Adrenal gland (tissue), 5 donors: ENCODE measurements around the gene GPI.

Experiments
- POLR2A ChIP-seq, 2 donors: fragments of 450-650 bp; IDR thresholded peaks; one replicate each; pipeline ENCODE4 v1.6.1; 2017; ENCODE audit warnings: antibody characterized with exemption in 2 of 2, mild to moderate bottlenecking in 2 of 2, moderate library complexity in 1 of 2
- TF ChIP-seq, protein P1 (sequence below), 6 experiments: fragments of 450-650 bp in 4 of 6; fragments of 200-600 bp in 2 of 6; sonication (generic) in 1 of 6; IDR thresholded peaks; 1 replicate in 5 of 6; 2 replicates in 1 of 6; pipeline versions ENCODE4 v1.5.1 to v1.8.0; 2016 to 2021; ENCODE audit warnings: antibody characterized with exemption in 6 of 6, mild to moderate bottlenecking in 2 of 6, moderate library complexity in 1 of 6
- donor health status: DM: no; HTN: no; CAD: no.

DNA sequence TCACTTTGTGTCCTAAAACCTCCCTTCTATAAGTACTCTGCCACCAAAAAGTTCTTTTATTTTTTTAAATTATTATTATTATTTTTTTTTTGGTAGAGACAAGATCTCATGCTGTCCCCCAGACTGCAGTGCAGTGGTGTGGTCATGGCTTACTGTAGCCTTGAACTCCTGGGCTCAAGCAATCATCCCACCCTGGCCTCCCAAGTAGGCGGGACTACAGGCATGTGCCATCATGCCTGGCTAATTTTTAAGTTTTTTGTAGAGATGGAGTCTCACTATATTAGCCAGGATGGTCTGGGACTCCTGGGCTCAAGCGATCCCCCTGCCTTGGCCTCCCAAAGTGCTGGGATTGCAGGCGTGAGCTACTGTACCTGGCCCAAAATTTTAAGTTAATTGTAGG, 29.1 kb upstream of the GPI start:
- TF ChIP-seq POLR2A (IDR thresholded peaks at IDR 0.05): no peak
- TF ChIP-seq, protein P1, sequence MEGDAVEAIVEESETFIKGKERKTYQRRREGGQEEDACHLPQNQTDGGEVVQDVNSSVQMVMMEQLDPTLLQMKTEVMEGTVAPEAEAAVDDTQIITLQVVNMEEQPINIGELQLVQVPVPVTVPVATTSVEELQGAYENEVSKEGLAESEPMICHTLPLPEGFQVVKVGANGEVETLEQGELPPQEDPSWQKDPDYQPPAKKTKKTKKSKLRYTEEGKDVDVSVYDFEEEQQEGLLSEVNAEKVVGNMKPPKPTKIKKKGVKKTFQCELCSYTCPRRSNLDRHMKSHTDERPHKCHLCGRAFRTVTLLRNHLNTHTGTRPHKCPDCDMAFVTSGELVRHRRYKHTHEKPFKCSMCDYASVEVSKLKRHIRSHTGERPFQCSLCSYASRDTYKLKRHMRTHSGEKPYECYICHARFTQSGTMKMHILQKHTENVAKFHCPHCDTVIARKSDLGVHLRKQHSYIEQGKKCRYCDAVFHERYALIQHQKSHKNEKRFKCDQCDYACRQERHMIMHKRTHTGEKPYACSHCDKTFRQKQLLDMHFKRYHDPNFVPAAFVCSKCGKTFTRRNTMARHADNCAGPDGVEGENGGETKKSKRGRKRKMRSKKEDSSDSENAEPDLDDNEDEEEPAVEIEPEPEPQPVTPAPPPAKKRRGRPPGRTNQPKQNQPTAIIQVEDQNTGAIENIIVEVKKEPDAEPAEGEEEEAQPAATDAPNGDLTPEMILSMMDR (IDR thresholded peaks at IDR 0.05): no peak
